Brain microvascular endothelial cell (primary cell): Measurements from ENCODE around the gene P3H2.

Experiments used
- DNase-seq: peaks from one replicate; pipeline ENCODE4 v3.0.0-alpha.2; 2020
- H3K27ac ChIP-seq: fragments of 250-450 bp; sonication (Bioruptor Pico); 2 replicates; pipeline ENCODE4 v1.5.1; 2020; ENCODE audit warnings: mild to moderate bottlenecking, moderate library complexity
- H3K27me3 ChIP-seq: fragments of 250-450 bp; sonication (Bioruptor Pico); replicated peaks from 2 replicates; pipeline ENCODE4 v1.5.1; 2020; ENCODE audit warnings: mild to moderate bottlenecking
- H3K36me3 ChIP-seq: fragments of 250-450 bp; sonication (Bioruptor Pico); replicated peaks from 2 replicates; pipeline ENCODE4 v1.5.1; 2020; ENCODE audit warnings: mild to moderate bottlenecking
- H3K4me3 ChIP-seq: 2 replicates; pipeline ENCODE4 v1.5.1; 2011; ENCODE audit warnings: low read depth, mild to moderate bottlenecking, control low read depth, low read length, moderate library complexity
- CTCF ChIP-seq: IDR thresholded peaks from 2 replicates; pipeline ENCODE4 v1.5.1; 2011; ENCODE audit warnings: low read depth, mild to moderate bottlenecking, moderate library complexity, low read length, control low read depth, inconsistent platforms; ENCODE audit errors: missing control alignments
- in situ Hi-C: cut with HindIII; loops from 2 replicates; pipeline ENCODE4 v1.10.0; 2017; ENCODE audit warnings: low sequenced_read_pairs, low pct_ligation_motif_present

Gene P3H2

GRCh38 chr3:190053919-190054672 lies 66.6 kb downstream of the P3H2 start:
- H3K27ac ChIP-seq, result peak overlapping the region; percentile 75
- no peak overlapping the region for H3K4me3 ChIP-seq
- H3K27me3 ChIP-seq, result no peaks in the 10 kb centered on the region
- peak; percentile 28 for TF ChIP-seq CTCF
- peak; percentile 89 for DNase-seq
- in situ Hi-C loops, result no loop called here
- H3K36me3 ChIP-seq, result no peaks in the 10 kb centered on the region

GRCh38 chr3:190051641-190052040 lies 69.1 kb downstream of the P3H2 start:
- DNase-seq, result no peak
- Histone ChIP-seq H3K36me3 (no peaks in the 10 kb centered on the region), H3K4me3 (no peak overlapping the region), H3K27me3 (no peaks in the 10 kb centered on the region), H3K27ac (no peak overlapping the region)
- TF ChIP-seq CTCF, result no peak
- in situ Hi-C loops, result no loop called here

- no peak for TF ChIP-seq CTCF
- in situ Hi-C loops, result no loop called here
- Histone ChIP-seq H3K27ac (peak overlapping the region; percentile 49), H3K36me3 (no peaks in the 10 kb centered on the region), H3K4me3 (peak overlapping the region; percentile 36), H3K27me3 (no peaks in the 10 kb centered on the region)
- peak; percentile 75 for DNase-seq
These were observed 71.7 kb downstream of the P3H2 start for GRCh38 chr3:190048932-190049441.

- no peaks in the 10 kb centered on the region for H3K36me3 ChIP-seq
- in situ Hi-C loops, result no loop called here
- DNase-seq, result no peak
- H3K4me3 ChIP-seq, result no peak overlapping the region
- no peak overlapping the region for H3K27ac ChIP-seq
- H3K27me3 ChIP-seq, result no peaks in the 10 kb centered on the region
- no peak for TF ChIP-seq CTCF
These were observed 75.7 kb downstream of the P3H2 start for GRCh38 chr3:190044974-190045373.

GRCh38 chr3:190044142-190044541 lies 76.6 kb downstream of the P3H2 start:
- Histone ChIP-seq H3K27me3 (no peaks in the 10 kb centered on the region), H3K36me3 (no peaks in the 10 kb centered on the region), H3K4me3 (no peak overlapping the region), H3K27ac (no peak overlapping the region)
- TF ChIP-seq CTCF, result no peak
- no peak for DNase-seq
- in situ Hi-C loops, result no loop called here

GRCh38 chr3:190043741-190044140 lies 77.0 kb downstream of the P3H2 start:
- no peak for DNase-seq
- TF ChIP-seq CTCF, result no peak
- H3K4me3 ChIP-seq, result no peak overlapping the region
- in situ Hi-C loops, result no loop called here
- no peaks in the 10 kb centered on the region for H3K36me3 ChIP-seq
- H3K27ac ChIP-seq, result no peak overlapping the region
- no peaks in the 10 kb centered on the region for H3K27me3 ChIP-seq
